WTC11 (cell line): ENCODE results near the gene LARP4B. TPM values are rescaled to one million over a fixed set of nuclear protein-coding genes. Genes with fewer than 3 reads are reported as not detected.

ENCODE experiments used
- ARID4B ChIP-seq: sonication (generic); formaldehyde crosslinking; IDR thresholded peaks from 2 replicates; pipeline ENCODE4 v1.8.0; 2023; ENCODE audit warnings: missing genetic modification reagents, mild to moderate bottlenecking, borderline replicate concordance
- CDX4 ChIP-seq: fragments of 250-450 bp; sonication (Bioruptor Pico); IDR thresholded peaks from 2 replicates; pipeline ENCODE4 v1.9.0; 2021; ENCODE audit warnings: moderate library complexity, mild to moderate bottlenecking, inconsistent platforms, borderline replicate concordance
- CREB1 ChIP-seq: sonication (generic); formaldehyde crosslinking; IDR thresholded peaks from 2 replicates; pipeline ENCODE4 v1.8.0; 2023; ENCODE audit warnings: mild to moderate bottlenecking, missing genetic modification reagents
- EMX1 ChIP-seq: fragments of 250-450 bp; sonication (Bioruptor Pico); IDR thresholded peaks from 2 replicates; pipeline ENCODE4 v1.8.0; 2021; ENCODE audit warnings: mild to moderate bottlenecking
- HMGA2 ChIP-seq: fragments of 250-450 bp; sonication (Bioruptor Pico); IDR thresholded peaks from 2 replicates; pipeline ENCODE4 v1.4.0; 2021; ENCODE audit warnings: mild to moderate bottlenecking, moderate library complexity
- KAT7 ChIP-seq: sonication (generic); formaldehyde crosslinking; IDR thresholded peaks from 2 replicates; pipeline ENCODE4 v1.8.1; 2023; ENCODE audit warnings: missing genetic modification reagents, mild to moderate bottlenecking, borderline replicate concordance
- MYBL2 ChIP-seq: sonication (generic); formaldehyde crosslinking; IDR thresholded peaks from 2 replicates; pipeline ENCODE4 v1.8.1; 2023; ENCODE audit warnings: mild to moderate bottlenecking, moderate library complexity, missing genetic modification reagents
- STAT6 ChIP-seq: sonication (generic); formaldehyde crosslinking; conservative IDR thresholded peaks from 2 replicates; pipeline ENCODE4 v1.8.1; 2023; ENCODE audit warnings: mild to moderate bottlenecking, low read depth, missing genetic modification reagents, moderate library complexity
- USF1 ChIP-seq: sonication (generic); formaldehyde crosslinking; IDR thresholded peaks from 2 replicates; pipeline ENCODE4 v1.8.0; 2022; ENCODE audit warnings: mild to moderate bottlenecking, missing genetic modification reagents
- ZMAT4 ChIP-seq: fragments of 250-450 bp; sonication (Bioruptor Pico); IDR thresholded peaks from 2 replicates; pipeline ENCODE4 v1.9.0; 2021; ENCODE audit warnings: mild to moderate bottlenecking
- ZNF425 ChIP-seq: fragments of 250-450 bp; sonication (Bioruptor Pico); conservative IDR thresholded peaks from 2 replicates; pipeline ENCODE4 v1.9.0; 2021; ENCODE audit warnings: mild to moderate bottlenecking
- ZNF532 ChIP-seq: fragments of 250-450 bp; sonication (Bioruptor Pico); IDR thresholded peaks from 2 replicates; pipeline ENCODE4 v1.9.0; 2021; ENCODE audit warnings: mild to moderate bottlenecking, borderline replicate concordance
- total RNA-seq: library from RNA; stranded (reverse); gene quantifications from 3 replicates; pipeline ENCODE4 v1.2.3, GENCODE V29; 2021

The LARP4B gene
- total RNA-seq, 1 experiment from 2014 or later, result 87.1 TPM

- TF ChIP-seq USF1 (CRISPR knock-in tag), result no peak
- TF ChIP-seq CREB1, result no peak
- TF ChIP-seq KAT7 (CRISPR knock-in tag), result no peak
- no peak for TF ChIP-seq ARID4B
- TF ChIP-seq STAT6 (CRISPR knock-in tag), result no peak
- TF ChIP-seq EMX1 (CRISPR knock-in tag), result no peak
- TF ChIP-seq ZNF532, result no peak
- no peak for TF ChIP-seq MYBL2 (CRISPR knock-in tag)
- no peak for TF ChIP-seq ZMAT4 (CRISPR knock-in tag)
- TF ChIP-seq ZNF425, result no peak
- TF ChIP-seq HMGA2 (CRISPR knock-in tag), result no peak
- no peak for TF ChIP-seq CDX4
- TF ChIP-seq, all 79 proteins: peak for 0
Observed at GRCh38 chr10:955820-956217, 24.3 kb upstream of the LARP4B start (continued).
